Stimulated activated memory B cell treated with anti-CD40 and anti-IgM and Interleukin-4, amounts not matched to agents 10 μg/mL and 1 μg/mL and 100 μg/mL, for 72 hours (primary cell): Measurements from ENCODE around the gene SHOC2.

Experiments
- ATAC-seq: fragments of 150-1000 bp; cut with Tn5 transposase; 2 replicates; pipeline ENCODE4 v1.10.0; 2021
- H3K27ac Mint-ChIP-seq: one replicate; pipeline ENCODE4 v1.8.0; 2022; ENCODE audit warnings: mild to moderate bottlenecking, mixed read lengths
- H3K27me3 Mint-ChIP-seq: one replicate; pipeline ENCODE4 v1.8.0; 2022; ENCODE audit warnings: mixed read lengths
- H3K36me3 Mint-ChIP-seq: one replicate; pipeline ENCODE4 v1.8.0; 2022; ENCODE audit warnings: mixed read lengths
- H3K4me1 Mint-ChIP-seq: one replicate; pipeline ENCODE4 v1.8.0; 2022; ENCODE audit warnings: mixed read lengths
- H3K4me3 Mint-ChIP-seq: one replicate; pipeline ENCODE4 v1.8.0; 2022; ENCODE audit warnings: mild to moderate bottlenecking, moderate library complexity, mixed read lengths
- H3K9me3 Mint-ChIP-seq: one replicate; pipeline ENCODE4 v1.8.0; 2022; ENCODE audit warnings: mixed read lengths

SHOC2 gene

GRCh38 chr10:111018021-111018420 is 98.6 kb downstream of the SHOC2 start:
- no peak overlapping the region for H3K4me3 Mint-ChIP-seq
- H3K27ac Mint-ChIP-seq, result no peak overlapping the region
- H3K4me1 Mint-ChIP-seq, result peaks cover 6% of the 10 kb centered on the region
- H3K9me3 Mint-ChIP-seq, result peaks cover 3% of the 10 kb centered on the region
- no peaks in the 10 kb centered on the region for H3K27me3 Mint-ChIP-seq
- no peak for ATAC-seq
- H3K36me3 Mint-ChIP-seq, result peaks cover 74% of the 10 kb centered on the region

GRCh38 chr10:111023060-111023459 is 103.7 kb downstream of the SHOC2 start:
- Mint-ChIP-seq H3K36me3 (peaks cover 76% of the 10 kb centered on the region), H3K27me3 (no peaks in the 10 kb centered on the region), H3K9me3 (peaks cover 24% of the 10 kb centered on the region), H3K4me3 (no peak overlapping the region), H3K4me1 (peaks cover 3% of the 10 kb centered on the region), H3K27ac (no peak overlapping the region)
- no peak for ATAC-seq

GRCh38 chr10:111030042-111030750 is 110.8 kb downstream of the SHOC2 start:
- Mint-ChIP-seq H3K4me3 (no peak overlapping the region), H3K9me3 (peaks cover 37% of the 10 kb centered on the region), H3K27me3 (no peaks in the 10 kb centered on the region), H3K4me1 (no peaks in the 10 kb centered on the region), H3K36me3 (peaks cover 74% of the 10 kb centered on the region), H3K27ac (no peak overlapping the region)
- ATAC-seq, result peak; percentile 41

- peaks cover 7% of the 10 kb centered on the region for H3K27me3 Mint-ChIP-seq
- peaks cover 44% of the 10 kb centered on the region for H3K36me3 Mint-ChIP-seq
- no peaks in the 10 kb centered on the region for H3K4me1 Mint-ChIP-seq
- ATAC-seq, result no peak
- peaks cover 25% of the 10 kb centered on the region for H3K9me3 Mint-ChIP-seq
- no peak overlapping the region for H3K4me3 Mint-ChIP-seq
- no peak overlapping the region for H3K27ac Mint-ChIP-seq
These were observed 115.3 kb downstream of the SHOC2 start for GRCh38 chr10:111034598-111035310.

- ATAC-seq, result no peak
- Mint-ChIP-seq H3K27me3 (peaks cover 10% of the 10 kb centered on the region), H3K9me3 (peaks cover 21% of the 10 kb centered on the region), H3K36me3 (peaks cover 40% of the 10 kb centered on the region), H3K27ac (no peak overlapping the region), H3K4me1 (no peaks in the 10 kb centered on the region), H3K4me3 (no peak overlapping the region)
These were observed 116.1 kb downstream of the SHOC2 start for GRCh38 chr10:111035542-111035941.

- ATAC-seq, result no peak
- Mint-ChIP-seq H3K27ac (no peak overlapping the region), H3K27me3 (peaks cover 23% of the 10 kb centered on the region), H3K36me3 (peaks cover 22% of the 10 kb centered on the region), H3K9me3 (peaks cover 28% of the 10 kb centered on the region), H3K4me3 (no peak overlapping the region), H3K4me1 (no peaks in the 10 kb centered on the region)
These were observed 118.5 kb downstream of the SHOC2 start for GRCh38 chr10:111037858-111038257.

- H3K27ac Mint-ChIP-seq, result no peak overlapping the region
- peaks cover 11% of the 10 kb centered on the region for H3K36me3 Mint-ChIP-seq
- H3K4me3 Mint-ChIP-seq, result no peak overlapping the region
- no peak for ATAC-seq
- H3K27me3 Mint-ChIP-seq, result peaks cover 30% of the 10 kb centered on the region
- no peaks in the 10 kb centered on the region for H3K4me1 Mint-ChIP-seq
- H3K9me3 Mint-ChIP-seq, result peaks cover 30% of the 10 kb centered on the region
These were observed 120.1 kb downstream of the SHOC2 start for GRCh38 chr10:111039522-111039921.

- Mint-ChIP-seq H3K4me3 (no peak overlapping the region), H3K9me3 (peaks cover 19% of the 10 kb centered on the region), H3K27ac (no peak overlapping the region), H3K36me3 (peaks cover 5% of the 10 kb centered on the region), H3K27me3 (peaks cover 44% of the 10 kb centered on the region), H3K4me1 (no peaks in the 10 kb centered on the region)
- ATAC-seq, result no peak
These were observed 137.6 kb downstream of the SHOC2 start for GRCh38 chr10:111057006-111057405.
